A549 (cell line): ENCODE data around the gene LYPLAL1. TPM values are rescaled to one million over a fixed set of nuclear protein-coding genes. Genes with fewer than 3 reads are reported as not detected.

Source experiments
- ATAC-seq, 2 experiments: fragments of 200-7000 bp in 1 of 2; fragments of >200 bp in 1 of 2; cut with Nextera tagmentation in 1 of 2; cut with Tn5 transposase in 1 of 2; 3 replicates each; pipeline versions ENCODE4 v1.8.0 to v1.9.1; 2018 to 2020; ENCODE audit warnings: mild to moderate bottlenecking in 1 of 2, moderate library complexity in 1 of 2
- CTCF ChIA-PET: fragments of 300-600 bp; sonication (Branson Sonifier 250); formaldehyde crosslinking; extraction: SDS; loops from one replicate; lab custom pipeline; 2021; ENCODE audit warnings: antibody characterized with exemption, inconsistent platforms; lab: Yijun Ruan, JAX
- POLR2A ChIA-PET: fragments of 350-600 bp; formaldehyde crosslinking; extraction: SDS; loops from one replicate; lab custom pipeline; 2021; ENCODE audit warnings: antibody characterized with exemption, inconsistent platforms; lab: Yijun Ruan, JAX
- DNase-seq, 2 experiments: peaks; one replicate each; pipeline versions ENCODE4 v3.0.0 to v3.0.0-alpha.2; 2011 to 2016; ENCODE audit warnings: low read depth in 1 of 2, low spot score in 1 of 2
- FAIRE-seq: peaks from 2 replicates; lab custom pipeline; 2011; peaks lifted over from hg19 to GRCh38; lab: Jason Lieb, UNC
- H3K27ac ChIP-seq, 2 experiments: fragments of >200 bp; sonication (Bioruptor Twin); formaldehyde crosslinking; 3 replicates each; pipeline ENCODE4 v1.5.1; 2016 to 2017
- H3K4me1 ChIP-seq: fragments of >200 bp; sonication (Bioruptor Twin); formaldehyde crosslinking; 3 replicates; pipeline ENCODE4 v1.6.1; 2016
- H3K4me2 ChIP-seq: fragments of >200 bp; sonication (Bioruptor Twin); formaldehyde crosslinking; 3 replicates; pipeline ENCODE4 v1.6.1; 2016
- H3K4me3 ChIP-seq: fragments of >200 bp; sonication (Bioruptor Twin); formaldehyde crosslinking; 3 replicates; pipeline ENCODE4 v1.5.1; 2016
- H3K9me3 ChIP-seq: fragments of >200 bp; sonication (Bioruptor Twin); formaldehyde crosslinking; 3 replicates; pipeline ENCODE4 v1.6.1; 2016
- BHLHE40 ChIP-seq: IDR thresholded peaks from 2 replicates; pipeline ENCODE4 v1.6.1; 2012; ENCODE audit warnings: low read depth, low read length, inconsistent platforms
- CBX2 ChIP-seq: fragments of 200-600 bp; sonication (generic); IDR thresholded peaks from 2 replicates; pipeline ENCODE4 v1.6.1; 2016; ENCODE audit warnings: low read depth, mild to moderate bottlenecking, borderline replicate concordance
- CEBPB ChIP-seq, 2 experiments: fragments of >200 bp in 1 of 2; sonication (Bioruptor Twin) in 1 of 2; formaldehyde crosslinking in 1 of 2; IDR thresholded peaks; 2 replicates each; pipeline ENCODE4 v1.6.1; 2012 to 2016
- EHF ChIP-seq: fragments of 250-450 bp; sonication (Bioruptor Pico); IDR thresholded peaks from 2 replicates; pipeline ENCODE4 v1.5.0; 2020; ENCODE audit warnings: mild to moderate bottlenecking
- EHMT2 ChIP-seq: fragments of 200-600 bp; sonication (generic); IDR thresholded peaks from 2 replicates; pipeline ENCODE4 v1.6.1; 2016; ENCODE audit warnings: antibody characterized with exemption, low read depth, mild to moderate bottlenecking, moderate library complexity
- EP300 ChIP-seq, 2 experiments: fragments of >200 bp; sonication (Bioruptor Twin); formaldehyde crosslinking; IDR thresholded peaks; 2 replicates in 1 of 2; 3 replicates in 1 of 2; pipeline ENCODE4 v1.6.1; 2016 to 2017
- FOSL2 ChIP-seq, 2 experiments: fragments of 450-650 bp in 1 of 2; fragments of >200 bp in 1 of 2; sonication (Bioruptor Twin) in 1 of 2; formaldehyde crosslinking; IDR thresholded peaks; 2 replicates each; pipeline versions ENCODE4 v1.5.0 to v1.6.1; 2016 to 2020; ENCODE audit warnings: mild to moderate bottlenecking in 1 of 2, moderate library complexity in 1 of 2
- FOXS1 ChIP-seq: fragments of 250-450 bp; sonication (Bioruptor Pico); IDR thresholded peaks from 2 replicates; pipeline ENCODE4 v1.5.0; 2020; ENCODE audit warnings: mild to moderate bottlenecking, moderate library complexity
- HOXB13 ChIP-seq: fragments of 250-450 bp; sonication (Bioruptor Pico); IDR thresholded peaks from 2 replicates; pipeline ENCODE4 v1.5.0; 2020; ENCODE audit warnings: low read depth, mild to moderate bottlenecking, moderate library complexity
- JUNB ChIP-seq: fragments of >200 bp; sonication (Bioruptor Twin); formaldehyde crosslinking; IDR thresholded peaks from 2 replicates; pipeline ENCODE4 v1.6.1; 2016
- KDM1A ChIP-seq: fragments of 200-600 bp; sonication (generic); IDR thresholded peaks from 2 replicates; pipeline ENCODE4 v1.6.1; 2016; ENCODE audit warnings: low read depth, mild to moderate bottlenecking
- MAFK ChIP-seq: fragments of 450-650 bp; IDR thresholded peaks from 2 replicates; pipeline ENCODE4 v1.6.1; 2014; ENCODE audit not compliant: partially characterized antibody
- MAZ ChIP-seq: fragments of 150-350 bp; IDR thresholded peaks from 2 replicates; pipeline ENCODE4 v1.6.1; 2014; ENCODE audit warnings: antibody characterized with exemption, low read depth, low read length, borderline replicate concordance
- NFE2L2 ChIP-seq: fragments of 150-350 bp; conservative IDR thresholded peaks from 2 replicates; pipeline ENCODE4 v1.6.1; 2014; ENCODE audit warnings: low read length
- NPAS2 ChIP-seq: fragments of 250-450 bp; sonication (Bioruptor Pico); IDR thresholded peaks from 2 replicates; pipeline ENCODE4 v1.8.0; 2022; ENCODE audit warnings: mild to moderate bottlenecking, moderate library complexity, borderline replicate concordance
- NR3C1 ChIP-seq: fragments of >200 bp; sonication (Bioruptor Twin); formaldehyde crosslinking; IDR thresholded peaks from 3 replicates; pipeline ENCODE4 v1.6.1; 2017
- SMC3 ChIP-seq: fragments of >200 bp; sonication (Bioruptor Twin); formaldehyde crosslinking; IDR thresholded peaks from 3 replicates; pipeline ENCODE4 v1.6.1; 2018; ENCODE audit warnings: inconsistent platforms
- WGBS: methylation state at CpG from one replicate; pipeline ENCODE4 v1.1.6; 2017; ENCODE audit errors: missing lambda C conversion rate; 5-methylcytosine and 5-hydroxymethylcytosine counted together
- polyA plus RNA-seq, 4 experiments: library from polyadenylated mRNA; depleted of rRNA in 3 of 4; stranded (reverse); fragments of >200 nt; fragmentation: RNase III in 1 of 4; extraction: RNeasy Plus Mini Kit Qiagen cat#74134 plus additional on column Dnase treatment in 1 of 4; gene quantifications; 2 replicates in 3 of 4; 3 replicates in 1 of 4; pipeline ENCODE4 v1.2.3, GENCODE V29; 2011 to 2017
- TF ChIP-seq, protein P1 (sequence below): fragments of >200 bp; sonication (Bioruptor Twin); formaldehyde crosslinking; IDR thresholded peaks from 3 replicates; pipeline ENCODE4 v1.5.1; 2016
- TF ChIP-seq, protein P2 (sequence below): IDR thresholded peaks from 2 replicates; pipeline ENCODE4 v1.6.1; 2012
- TF ChIP-seq, protein P3 (sequence below): fragments of 150-350 bp; IDR thresholded peaks from 2 replicates; pipeline ENCODE4 v1.6.1; 2014; ENCODE audit warnings: low read depth, mild to moderate bottlenecking, low read length
- TF ChIP-seq, protein P4 (sequence below): fragments of 450-650 bp; IDR thresholded peaks from 2 replicates; pipeline ENCODE4 v1.6.1; 2014; ENCODE audit warnings: antibody characterized with exemption

The LYPLAL1 gene
- polyA plus RNA-seq, 2 of the 4 experiments (the other 2 are of a cell fraction), result 13.6 to 61.2 TPM

DNA sequence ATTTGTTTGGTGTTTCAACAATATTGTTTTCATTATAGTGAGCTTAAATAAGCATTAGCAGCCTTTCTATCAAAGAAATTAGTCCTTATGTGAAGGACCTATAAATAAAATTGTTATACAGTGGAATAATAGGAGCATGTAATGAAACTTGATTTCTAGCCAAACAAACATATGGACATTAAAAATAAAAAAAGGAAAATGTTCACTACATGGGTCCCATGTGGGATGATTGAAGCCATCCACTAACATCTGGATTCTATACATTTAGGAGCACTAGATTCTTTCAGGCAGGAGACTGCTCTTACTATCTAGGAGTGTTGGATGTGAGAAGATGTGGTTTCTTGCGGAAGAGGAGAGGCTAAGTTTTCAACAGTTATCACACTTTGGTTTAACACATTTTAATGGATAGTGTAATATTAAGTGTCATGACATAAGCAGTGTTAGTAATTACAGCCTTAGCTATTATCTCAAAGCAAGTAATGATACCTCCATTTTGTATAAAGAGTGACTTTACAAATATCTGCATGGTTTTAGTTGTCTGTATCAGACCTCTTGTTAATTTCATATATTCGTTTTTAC, 62.3 kb downstream of the LYPLAL1 start:
- 71% methylated on average over 2 of the region's 2 CpGs for WGBS
- peak overlapping the region in 1 of 2 experiments; percentile 19; a peak in 3 of 6 replicates for H3K27ac ChIP-seq
- peak; percentile 13 for FAIRE-seq
- no peak for TF ChIP-seq EHMT2
- no peak for TF ChIP-seq JUNB
- TF ChIP-seq NR3C1, result no peak
- no peak for TF ChIP-seq EP300 (IDR thresholded peaks at IDR 0.05)
- TF ChIP-seq FOSL2 (IDR thresholded peaks at IDR 0.05), result no peak
- no peak for TF ChIP-seq FOSL2 (CRISPR knock-in tag; IDR thresholded peaks at IDR 0.05)
- TF ChIP-seq, protein P1, sequence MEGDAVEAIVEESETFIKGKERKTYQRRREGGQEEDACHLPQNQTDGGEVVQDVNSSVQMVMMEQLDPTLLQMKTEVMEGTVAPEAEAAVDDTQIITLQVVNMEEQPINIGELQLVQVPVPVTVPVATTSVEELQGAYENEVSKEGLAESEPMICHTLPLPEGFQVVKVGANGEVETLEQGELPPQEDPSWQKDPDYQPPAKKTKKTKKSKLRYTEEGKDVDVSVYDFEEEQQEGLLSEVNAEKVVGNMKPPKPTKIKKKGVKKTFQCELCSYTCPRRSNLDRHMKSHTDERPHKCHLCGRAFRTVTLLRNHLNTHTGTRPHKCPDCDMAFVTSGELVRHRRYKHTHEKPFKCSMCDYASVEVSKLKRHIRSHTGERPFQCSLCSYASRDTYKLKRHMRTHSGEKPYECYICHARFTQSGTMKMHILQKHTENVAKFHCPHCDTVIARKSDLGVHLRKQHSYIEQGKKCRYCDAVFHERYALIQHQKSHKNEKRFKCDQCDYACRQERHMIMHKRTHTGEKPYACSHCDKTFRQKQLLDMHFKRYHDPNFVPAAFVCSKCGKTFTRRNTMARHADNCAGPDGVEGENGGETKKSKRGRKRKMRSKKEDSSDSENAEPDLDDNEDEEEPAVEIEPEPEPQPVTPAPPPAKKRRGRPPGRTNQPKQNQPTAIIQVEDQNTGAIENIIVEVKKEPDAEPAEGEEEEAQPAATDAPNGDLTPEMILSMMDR, result no peak
- TF ChIP-seq KDM1A, result no peak
- no peak for TF ChIP-seq EHF (CRISPR knock-in tag)
- TF ChIP-seq NPAS2 (CRISPR knock-in tag), result no peak
- TF ChIP-seq, protein P2, sequence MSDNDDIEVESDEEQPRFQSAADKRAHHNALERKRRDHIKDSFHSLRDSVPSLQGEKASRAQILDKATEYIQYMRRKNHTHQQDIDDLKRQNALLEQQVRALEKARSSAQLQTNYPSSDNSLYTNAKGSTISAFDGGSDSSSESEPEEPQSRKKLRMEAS, result no peak
- TF ChIP-seq HOXB13 (CRISPR knock-in tag), result no peak
- TF ChIP-seq FOXS1 (CRISPR knock-in tag), result no peak
- no peak for TF ChIP-seq BHLHE40
- no peak for TF ChIP-seq SMC3
- TF ChIP-seq MAZ, result no peak
- no peak for TF ChIP-seq NFE2L2
- TF ChIP-seq CBX2, result no peak
- ChIA-PET POLR2A (no interaction called here), CTCF (interaction anchor here (0.5 kb wide), 1 partner anchor 201 kb away, joined by 3 read pairs; no protein-coding TSS in a partner anchor)
- peaks cover 15% of the 10 kb centered on the region for H3K4me1 ChIP-seq
- no peak for ATAC-seq
- DNase-seq, result no peak
- H3K4me3 ChIP-seq, result no peak overlapping the region
- H3K4me2 ChIP-seq, result no peak overlapping the region
- H3K9me3 ChIP-seq, result no peaks in the 10 kb centered on the region

DNA sequence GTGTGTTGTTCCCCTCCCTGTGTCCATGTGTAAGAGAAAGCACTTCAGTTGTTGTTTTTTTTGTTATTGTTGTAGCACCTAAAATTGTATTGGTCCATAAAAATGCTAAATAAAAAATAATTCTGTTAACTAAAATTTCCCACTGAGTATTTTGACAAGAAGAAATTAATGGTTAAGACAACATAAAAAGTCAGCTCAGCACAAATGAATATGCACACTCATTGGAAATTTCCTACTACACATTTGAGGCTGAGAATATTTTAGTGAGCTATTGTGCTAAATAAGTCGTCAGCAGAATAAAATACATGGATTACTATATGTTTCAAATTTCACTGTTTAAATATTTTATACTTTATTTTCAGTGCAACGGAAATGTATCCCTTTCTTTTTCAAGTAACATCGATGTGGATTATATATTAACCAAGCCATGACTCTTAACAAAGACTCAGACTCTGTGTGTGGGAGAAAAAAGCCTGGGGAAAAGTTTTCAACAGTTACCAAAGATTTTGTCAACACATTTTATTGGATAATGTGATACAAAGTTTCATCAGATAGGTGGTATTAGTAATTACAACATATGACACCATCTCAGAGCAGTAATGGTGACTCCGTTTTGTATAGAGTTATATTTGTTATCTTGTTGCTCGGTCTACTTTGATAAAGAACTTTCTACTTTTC, 63.4 kb downstream of the LYPLAL1 start:
- peak; percentile 62 to 76; a peak in 5 of 6 replicates for ATAC-seq

More for the DNA sequence above, 63.4 kb downstream of the LYPLAL1 start:
- Histone ChIP-seq H3K4me3 (no peak overlapping the region), H3K4me2 (peak overlapping the region; percentile 52)
- WGBS, result 26% methylated on average over 5 of the region's 5 CpGs
- peak; percentile 45 to 55 for DNase-seq
- no peak for FAIRE-seq
- CTCF ChIA-PET, result no interaction called here
- TF ChIP-seq EP300 (IDR thresholded peaks at IDR 0.05) (peak; percentile 24 to 73; a peak in 1 of 5 replicates), MAFK (peak; percentile 88), CEBPB (IDR thresholded peaks at IDR 0.05) (peak; percentile 24 to 50; a peak in 2 of 4 replicates)
- TF ChIP-seq, protein P3, sequence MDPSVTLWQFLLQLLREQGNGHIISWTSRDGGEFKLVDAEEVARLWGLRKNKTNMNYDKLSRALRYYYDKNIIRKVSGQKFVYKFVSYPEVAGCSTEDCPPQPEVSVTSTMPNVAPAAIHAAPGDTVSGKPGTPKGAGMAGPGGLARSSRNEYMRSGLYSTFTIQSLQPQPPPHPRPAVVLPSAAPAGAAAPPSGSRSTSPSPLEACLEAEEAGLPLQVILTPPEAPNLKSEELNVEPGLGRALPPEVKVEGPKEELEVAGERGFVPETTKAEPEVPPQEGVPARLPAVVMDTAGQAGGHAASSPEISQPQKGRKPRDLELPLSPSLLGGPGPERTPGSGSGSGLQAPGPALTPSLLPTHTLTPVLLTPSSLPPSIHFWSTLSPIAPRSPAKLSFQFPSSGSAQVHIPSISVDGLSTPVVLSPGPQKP, result no peak
- TF ChIP-seq, protein P4, sequence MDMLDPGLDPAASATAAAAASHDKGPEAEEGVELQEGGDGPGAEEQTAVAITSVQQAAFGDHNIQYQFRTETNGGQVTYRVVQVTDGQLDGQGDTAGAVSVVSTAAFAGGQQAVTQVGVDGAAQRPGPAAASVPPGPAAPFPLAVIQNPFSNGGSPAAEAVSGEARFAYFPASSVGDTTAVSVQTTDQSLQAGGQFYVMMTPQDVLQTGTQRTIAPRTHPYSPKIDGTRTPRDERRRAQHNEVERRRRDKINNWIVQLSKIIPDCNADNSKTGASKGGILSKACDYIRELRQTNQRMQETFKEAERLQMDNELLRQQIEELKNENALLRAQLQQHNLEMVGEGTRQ, result no peak
- TF ChIP-seq, all 56 proteins: peak for 3
- Histone ChIP-seq H3K27ac (peak overlapping the region; percentile 77 to 81), H3K4me1 (peaks cover 15% of the 10 kb centered on the region), H3K9me3 (no peaks in the 10 kb centered on the region)
- POLR2A ChIA-PET, result no interaction called here
